WTC11 (cell line): ENCODE data around the gene ELOVL6. TPM values are rescaled to one million over a fixed set of nuclear protein-coding genes. Genes with fewer than 3 reads are reported as not detected.

Experiments used
- ATAC-seq: fragments of 200-7000 bp; cut with Tn5 transposase; 2 replicates; pipeline ENCODE4 v1.10.0; 2021; ENCODE audit warnings: mild to moderate bottlenecking, moderate library complexity
- CTCF ChIA-PET: fragments of 300-600 bp; sonication (Branson Sonifier 250); formaldehyde crosslinking; loops from one replicate; lab custom pipeline; 2021; ENCODE audit warnings: antibody characterized with exemption; lab: Charles Lee
- POLR2A ChIA-PET: fragments of 350-600 bp; sonication (Branson Sonifier 250); formaldehyde crosslinking; loops from one replicate; lab custom pipeline; 2021; ENCODE audit warnings: antibody characterized with exemption; lab: Charles Lee
- DNase-seq: peaks from one replicate; pipeline ENCODE4 v3.0.0; 2021; ENCODE audit warnings: low spot score
- H3K27ac Mint-ChIP-seq: 2 replicates; pipeline ENCODE4 v1.8.0; 2021; ENCODE audit warnings: mixed read lengths
- H3K27me3 Mint-ChIP-seq: 2 replicates; pipeline ENCODE4 v1.8.0; 2021; ENCODE audit warnings: low read depth, mild to moderate bottlenecking, moderate library complexity, mixed read lengths
- H3K36me3 Mint-ChIP-seq: 2 replicates; pipeline ENCODE4 v1.8.0; 2021; ENCODE audit warnings: mixed read lengths
- H3K4me1 Mint-ChIP-seq: 2 replicates; pipeline ENCODE4 v1.8.0; 2022; ENCODE audit warnings: mixed read lengths
- H3K4me3 Mint-ChIP-seq: 2 replicates; pipeline ENCODE4 v1.8.0; 2021; ENCODE audit warnings: mild to moderate bottlenecking, moderate library complexity, mixed read lengths
- H3K9me3 Mint-ChIP-seq: 2 replicates; pipeline ENCODE4 v1.8.0; 2021; ENCODE audit warnings: mixed read lengths
- AR ChIP-seq: fragments of 250-450 bp; sonication (Bioruptor Pico); IDR thresholded peaks from 2 replicates; pipeline ENCODE4 v1.9.0; 2021; ENCODE audit warnings: mild to moderate bottlenecking
- ATF3 ChIP-seq: sonication (generic); formaldehyde crosslinking; conservative IDR thresholded peaks from 2 replicates; pipeline ENCODE4 v1.8.1; 2022; ENCODE audit warnings: mild to moderate bottlenecking, missing genetic modification reagents
- CREB1 ChIP-seq: sonication (generic); formaldehyde crosslinking; IDR thresholded peaks from 2 replicates; pipeline ENCODE4 v1.8.0; 2023; ENCODE audit warnings: mild to moderate bottlenecking, missing genetic modification reagents
- CREM ChIP-seq: sonication (generic); formaldehyde crosslinking; IDR thresholded peaks from 2 replicates; pipeline ENCODE4 v1.8.1; 2022; ENCODE audit warnings: mild to moderate bottlenecking, missing genetic modification reagents, moderate library complexity
- EMX1 ChIP-seq: fragments of 250-450 bp; sonication (Bioruptor Pico); IDR thresholded peaks from 2 replicates; pipeline ENCODE4 v1.8.0; 2021; ENCODE audit warnings: mild to moderate bottlenecking
- ERG ChIP-seq: fragments of 250-450 bp; sonication (Bioruptor Pico); IDR thresholded peaks from 2 replicates; pipeline ENCODE4 v1.8.0; 2021; ENCODE audit warnings: mild to moderate bottlenecking
- FOXJ3 ChIP-seq: sonication (generic); formaldehyde crosslinking; IDR thresholded peaks from 2 replicates; pipeline ENCODE4 v1.9.0; 2021; ENCODE audit warnings: missing genetic modification reagents, mild to moderate bottlenecking, borderline replicate concordance
- FOXK1 ChIP-seq: sonication (generic); formaldehyde crosslinking; IDR thresholded peaks from 2 replicates; pipeline ENCODE4 v1.8.0; 2022; ENCODE audit warnings: mild to moderate bottlenecking, moderate library complexity, missing genetic modification reagents
- FOXP1 ChIP-seq: sonication (generic); formaldehyde crosslinking; IDR thresholded peaks from 2 replicates; pipeline ENCODE4 v1.8.0; 2022; ENCODE audit warnings: missing genetic modification reagents, mild to moderate bottlenecking, moderate library complexity, borderline replicate concordance
- FOXP4 ChIP-seq: sonication (generic); formaldehyde crosslinking; IDR thresholded peaks from 2 replicates; pipeline ENCODE4 v1.8.0; 2022; ENCODE audit warnings: mild to moderate bottlenecking, missing genetic modification reagents
- GABPB1 ChIP-seq: sonication (generic); formaldehyde crosslinking; IDR thresholded peaks from 2 replicates; pipeline ENCODE4 v1.8.1; 2023; ENCODE audit warnings: mild to moderate bottlenecking, missing genetic modification reagents
- GTF2I ChIP-seq: fragments of 250-450 bp; sonication (Bioruptor Pico); conservative IDR thresholded peaks from 2 replicates; pipeline ENCODE4 v1.4.0; 2021; ENCODE audit warnings: mild to moderate bottlenecking
- HMGA2 ChIP-seq: fragments of 250-450 bp; sonication (Bioruptor Pico); IDR thresholded peaks from 2 replicates; pipeline ENCODE4 v1.4.0; 2021; ENCODE audit warnings: mild to moderate bottlenecking, moderate library complexity
- IRF1 ChIP-seq: sonication (generic); formaldehyde crosslinking; IDR thresholded peaks from 2 replicates; pipeline ENCODE4 v1.8.0; 2023; ENCODE audit warnings: missing genetic modification reagents
- IRF2 ChIP-seq: sonication (generic); formaldehyde crosslinking; IDR thresholded peaks from 2 replicates; pipeline ENCODE4 v1.8.0; 2022; ENCODE audit warnings: low read depth, missing genetic modification reagents, borderline replicate concordance
- OVOL2 ChIP-seq: fragments of 250-450 bp; sonication (Bioruptor Pico); IDR thresholded peaks from 2 replicates; pipeline ENCODE4 v1.9.0; 2021; ENCODE audit warnings: mild to moderate bottlenecking, borderline replicate concordance
- PREB ChIP-seq: sonication (generic); formaldehyde crosslinking; IDR thresholded peaks from 2 replicates; pipeline ENCODE4 v1.8.1; 2022; ENCODE audit warnings: mild to moderate bottlenecking, missing genetic modification reagents, moderate library complexity, borderline replicate concordance
- RELA ChIP-seq: sonication (generic); formaldehyde crosslinking; IDR thresholded peaks from 2 replicates; pipeline ENCODE4 v1.8.1; 2022; ENCODE audit warnings: missing genetic modification reagents, mild to moderate bottlenecking, borderline replicate concordance
- RORB ChIP-seq: fragments of 250-450 bp; sonication (Bioruptor Pico); IDR thresholded peaks from 2 replicates; pipeline ENCODE4 v1.9.0; 2021; ENCODE audit warnings: mild to moderate bottlenecking
- SOX15 ChIP-seq: fragments of 250-450 bp; sonication (Bioruptor Pico); IDR thresholded peaks from 2 replicates; pipeline ENCODE4 v1.9.0; 2021; ENCODE audit warnings: mild to moderate bottlenecking
- SP1 ChIP-seq: sonication (generic); formaldehyde crosslinking; conservative IDR thresholded peaks from 2 replicates; pipeline ENCODE4 v1.8.1; 2022; ENCODE audit warnings: missing genetic modification reagents
- TP53 ChIP-seq: sonication (generic); formaldehyde crosslinking; IDR thresholded peaks from 2 replicates; pipeline ENCODE4 v1.8.1; 2023; ENCODE audit warnings: mild to moderate bottlenecking, missing genetic modification reagents
- ZMAT4 ChIP-seq: fragments of 250-450 bp; sonication (Bioruptor Pico); IDR thresholded peaks from 2 replicates; pipeline ENCODE4 v1.9.0; 2021; ENCODE audit warnings: mild to moderate bottlenecking
- ZNF396 ChIP-seq: fragments of 250-450 bp; sonication (Bioruptor Pico); IDR thresholded peaks from 2 replicates; pipeline ENCODE4 v1.8.0; 2021; ENCODE audit warnings: mild to moderate bottlenecking, moderate library complexity, borderline replicate concordance
- ZNF416 ChIP-seq: fragments of 250-450 bp; sonication (Bioruptor Pico); IDR thresholded peaks from 2 replicates; pipeline ENCODE4 v1.9.0; 2021; ENCODE audit warnings: mild to moderate bottlenecking, inconsistent platforms
- total RNA-seq: library from RNA; stranded (reverse); gene quantifications from 3 replicates; pipeline ENCODE4 v1.2.3, GENCODE V29; 2021

The ELOVL6 gene
- total RNA-seq, 1 experiment from 2014 or later, result 87.4 TPM

- TF ChIP-seq FOXP4 (peak; percentile 98), TP53 (CRISPR knock-in tag) (no peak), EMX1 (CRISPR knock-in tag) (no peak), HMGA2 (no peak), IRF2 (no peak), IRF1 (CRISPR knock-in tag) (no peak), CREB1 (peak; percentile 61; the same call in 1 of the 2 replicates), SP1 (CRISPR knock-in tag) (peak; percentile 53; the same call in 1 of the 2 replicates), RELA (no peak), CREM (CRISPR knock-in tag) (peak; percentile 43; the same call in 1 of the 2 replicates), ZNF416 (CRISPR knock-in tag) (no peak), SOX15 (CRISPR knock-in tag) (no peak), PREB (CRISPR knock-in tag) (no peak), AR (CRISPR knock-in tag) (no peak), ZMAT4 (no peak), ZNF396 (CRISPR knock-in tag) (no peak), FOXP1 (CRISPR knock-in tag) (peak; percentile 80; the same call in 1 of the 2 replicates), FOXJ3 (CRISPR knock-in tag) (no peak)
Measured at GRCh38 chr4:110198435-110199416, at the start of gene ELOVL6 (continued).

- Mint-ChIP-seq H3K4me3 (no peak overlapping the region), H3K4me1 (peaks cover 7% of the 10 kb centered on the region), H3K9me3 (no peaks in the 10 kb centered on the region), H3K27ac (no peak overlapping the region), H3K27me3 (no peaks in the 10 kb centered on the region), H3K36me3 (no peaks in the 10 kb centered on the region)
- ChIA-PET POLR2A (no interaction called here), CTCF (interaction anchor here (0.6 kb wide), 1 partner anchor 38 kb away, joined by 3 read pairs; no protein-coding TSS in a partner anchor)
- DNase-seq (no peak), ATAC-seq (peak; percentile 46; the same call in 1 of the 2 replicates)
- no peak for TF ChIP-seq FOXJ3 (CRISPR knock-in tag)
- TF ChIP-seq ZNF416 (CRISPR knock-in tag), result no peak
- no peak for TF ChIP-seq ERG (CRISPR knock-in tag)
- no peak for TF ChIP-seq ZMAT4
- no peak for TF ChIP-seq RORB (CRISPR knock-in tag)
- no peak for TF ChIP-seq GTF2I
- no peak for TF ChIP-seq TP53 (CRISPR knock-in tag)
- TF ChIP-seq FOXK1, result no peak
- TF ChIP-seq OVOL2, result no peak
- TF ChIP-seq ATF3 (CRISPR knock-in tag), result no peak
- TF ChIP-seq GABPB1 (CRISPR knock-in tag), result no peak
Measured at GRCh38 chr4:110248100-110248499, 49.7 kb upstream of the ELOVL6 start.
